ENCODE results near the gene TBC1D4.

GRCh38 chr13:75307370-75307949, 174.5 kb downstream of the TBC1D4 start:
- TF ChIP-seq CTCF (IDR thresholded peaks at IDR 0.05) (no peak), POLR2A (IDR thresholded peaks at IDR 0.05) (no peak)
